ENCODE data around the gene ZNF891.

The ZNF891 gene

DNA sequence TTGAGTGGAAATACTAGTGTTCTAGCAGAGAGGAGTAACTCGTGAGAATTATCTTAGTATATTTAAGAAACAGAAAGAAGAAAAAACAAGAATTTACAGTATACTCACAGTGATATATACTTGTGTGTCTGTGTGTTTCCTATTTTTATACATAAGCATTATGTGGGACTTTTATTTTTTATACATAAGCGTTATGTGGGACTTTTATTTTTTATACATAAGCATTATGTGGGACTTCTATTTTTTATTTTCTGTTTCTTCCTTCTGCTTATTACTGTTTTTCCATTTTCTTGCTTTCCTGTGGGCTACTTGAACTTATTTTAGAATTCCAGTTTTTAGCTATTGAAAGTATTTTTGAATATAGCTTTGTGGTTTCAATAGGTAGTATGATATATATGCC is 56.2 kb downstream of the ZNF891 start:
- H3K9me3 ChIP-seq (ENCODE audit: insufficient read depth, low read length): peaks cover 25% of the 10 kb centered on the region

DNA sequence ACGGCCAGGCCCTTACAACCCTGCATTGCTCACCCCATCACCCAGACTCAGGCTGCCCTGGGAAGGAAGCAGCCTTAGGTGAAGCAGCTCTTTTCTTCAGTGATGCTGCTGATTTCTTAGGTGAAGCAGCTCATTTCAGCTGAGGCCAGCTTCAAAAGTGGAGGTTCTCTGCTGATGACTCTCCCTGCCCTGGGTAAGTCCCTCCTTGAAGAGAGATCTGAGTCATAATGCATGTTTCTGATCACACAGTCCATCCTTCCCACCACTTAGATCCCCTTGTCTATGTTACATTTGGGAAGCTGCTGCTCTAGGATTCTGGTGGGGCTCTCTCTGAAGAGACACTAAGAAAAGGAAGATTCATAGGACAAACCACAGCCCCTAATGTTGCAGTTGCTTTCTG is 66.5 kb downstream of the ZNF891 start:
- no peaks in the 10 kb centered on the region for H4K20me1 ChIP-seq (ENCODE audit: insufficient read depth, low read length)
- H3K4me1 ChIP-seq (ENCODE audit: low read length): no peaks in the 10 kb centered on the region
- H3K27me3 ChIP-seq (ENCODE audit: low read depth, low read length): no peaks in the 10 kb centered on the region
- H3K4me2 ChIP-seq (ENCODE audit: low read length): no peak overlapping the region
- H3K27ac ChIP-seq (ENCODE audit: low read length): no peak overlapping the region
- H3K9me3 ChIP-seq (ENCODE audit: insufficient read depth, low read length): peaks cover 80% of the 10 kb centered on the region
- H3K9ac ChIP-seq (ENCODE audit: low read length): no peak overlapping the region
- H3K4me3 ChIP-seq (ENCODE audit: low read length): no peak overlapping the region
- H3K36me3 ChIP-seq (replicated peaks; ENCODE audit: low read depth, low read length): peaks cover 58% of the 10 kb centered on the region
- H2AFZ ChIP-seq (ENCODE audit: low read depth, low read length): no peak overlapping the region
- TF ChIP-seq EZH2phosphoT487 (IDR thresholded peaks at IDR 0.05; ENCODE audit: low read depth): no peak
- TF ChIP-seq, protein P1, sequence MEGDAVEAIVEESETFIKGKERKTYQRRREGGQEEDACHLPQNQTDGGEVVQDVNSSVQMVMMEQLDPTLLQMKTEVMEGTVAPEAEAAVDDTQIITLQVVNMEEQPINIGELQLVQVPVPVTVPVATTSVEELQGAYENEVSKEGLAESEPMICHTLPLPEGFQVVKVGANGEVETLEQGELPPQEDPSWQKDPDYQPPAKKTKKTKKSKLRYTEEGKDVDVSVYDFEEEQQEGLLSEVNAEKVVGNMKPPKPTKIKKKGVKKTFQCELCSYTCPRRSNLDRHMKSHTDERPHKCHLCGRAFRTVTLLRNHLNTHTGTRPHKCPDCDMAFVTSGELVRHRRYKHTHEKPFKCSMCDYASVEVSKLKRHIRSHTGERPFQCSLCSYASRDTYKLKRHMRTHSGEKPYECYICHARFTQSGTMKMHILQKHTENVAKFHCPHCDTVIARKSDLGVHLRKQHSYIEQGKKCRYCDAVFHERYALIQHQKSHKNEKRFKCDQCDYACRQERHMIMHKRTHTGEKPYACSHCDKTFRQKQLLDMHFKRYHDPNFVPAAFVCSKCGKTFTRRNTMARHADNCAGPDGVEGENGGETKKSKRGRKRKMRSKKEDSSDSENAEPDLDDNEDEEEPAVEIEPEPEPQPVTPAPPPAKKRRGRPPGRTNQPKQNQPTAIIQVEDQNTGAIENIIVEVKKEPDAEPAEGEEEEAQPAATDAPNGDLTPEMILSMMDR (IDR thresholded peaks at IDR 0.05; ENCODE audit: low read depth, low read length): no peak
- no peaks in the 10 kb centered on the region for H3K79me2 ChIP-seq (ENCODE audit: low read length)

More for the DNA sequence above, 56.2 kb downstream of the ZNF891 start:
- H2AFZ ChIP-seq (ENCODE audit: low read depth, low read length): no peak overlapping the region
- no peak overlapping the region for H3K4me2 ChIP-seq (ENCODE audit: low read length)
- H3K9ac ChIP-seq (ENCODE audit: low read length): no peak overlapping the region
- no peaks in the 10 kb centered on the region for H3K36me3 ChIP-seq (replicated peaks; ENCODE audit: low read depth, low read length)
- no peaks in the 10 kb centered on the region for H3K79me2 ChIP-seq (ENCODE audit: low read length)
- no peaks in the 10 kb centered on the region for H4K20me1 ChIP-seq (ENCODE audit: insufficient read depth, low read length)
- no peak overlapping the region for H3K4me3 ChIP-seq (ENCODE audit: low read length)
- no peaks in the 10 kb centered on the region for H3K4me1 ChIP-seq (ENCODE audit: low read length)
- TF ChIP-seq, protein P1 (IDR thresholded peaks at IDR 0.05; ENCODE audit: low read depth, low read length): no peak
- no peak for TF ChIP-seq EZH2phosphoT487 (IDR thresholded peaks at IDR 0.05; ENCODE audit: low read depth)
- no peak overlapping the region for H3K27ac ChIP-seq (ENCODE audit: low read length)
- H3K27me3 ChIP-seq (ENCODE audit: low read depth, low read length): no peaks in the 10 kb centered on the region

DNA sequence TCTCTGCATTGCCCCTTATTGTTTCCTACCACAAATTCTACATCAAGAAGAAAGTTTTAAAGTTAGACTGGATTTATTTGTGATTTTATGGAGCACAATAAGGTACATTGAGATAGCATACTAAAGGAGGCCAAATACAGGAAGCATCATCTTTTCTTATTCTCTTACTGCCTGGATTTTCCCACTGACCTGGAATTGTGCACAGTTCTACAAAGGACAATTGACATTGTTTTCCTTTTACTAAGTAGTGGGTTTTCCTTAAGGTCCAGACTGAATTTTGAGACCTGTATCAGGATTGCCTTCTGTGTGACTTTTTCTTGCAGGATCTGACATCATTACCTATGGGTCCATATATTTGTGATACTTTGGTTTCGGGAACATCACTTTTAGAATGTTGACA is 68.1 kb downstream of the ZNF891 start:
- H3K79me2 ChIP-seq (ENCODE audit: low read length): no peaks in the 10 kb centered on the region

DNA sequence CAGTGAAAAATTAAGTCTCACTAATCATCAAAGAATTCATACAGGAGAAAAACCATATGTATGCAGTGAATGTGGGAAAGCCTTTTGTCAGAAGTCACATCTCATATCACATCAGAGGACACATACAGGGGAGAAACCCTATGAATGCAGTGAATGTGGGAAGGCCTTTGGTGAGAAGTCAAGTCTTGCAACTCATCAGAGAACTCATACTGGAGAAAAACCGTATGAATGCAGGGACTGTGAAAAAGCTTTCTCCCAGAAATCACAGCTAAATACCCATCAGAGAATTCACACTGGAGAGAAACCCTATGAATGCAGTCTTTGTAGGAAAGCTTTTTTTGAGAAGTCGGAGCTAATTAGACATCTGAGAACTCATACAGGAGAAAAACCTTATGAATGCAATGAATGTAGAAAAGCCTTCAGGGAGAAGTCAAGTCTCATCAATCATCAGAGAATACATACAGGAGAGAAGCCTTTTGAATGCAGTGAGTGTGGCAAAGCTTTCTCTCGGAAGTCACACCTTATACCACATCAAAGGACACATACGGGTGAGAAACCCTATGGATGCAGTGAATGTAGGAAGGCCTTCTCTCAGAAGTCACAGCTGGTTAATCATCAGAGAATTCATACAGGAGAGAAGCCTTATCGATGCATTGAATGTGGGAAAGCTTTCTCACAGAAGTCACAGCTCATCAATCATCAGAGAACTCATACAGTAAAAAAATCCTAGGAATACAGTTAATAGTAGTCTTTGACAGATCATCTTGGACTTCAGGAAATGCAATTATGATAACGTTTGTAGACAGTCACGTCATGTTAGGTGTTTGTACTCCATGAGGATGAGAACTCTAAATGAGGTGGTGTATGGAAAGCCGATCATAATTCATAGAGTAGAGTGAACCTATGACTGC is 71.6 kb downstream of the ZNF891 start:
- Histone ChIP-seq H3K27me3 (ENCODE audit: low read depth, low read length) (no peaks in the 10 kb centered on the region), H4K20me1 (ENCODE audit: insufficient read depth, low read length) (no peaks in the 10 kb centered on the region), H3K4me1 (ENCODE audit: low read length) (no peaks in the 10 kb centered on the region), H3K36me3 (replicated peaks; ENCODE audit: low read depth, low read length) (peaks cover 90% of the 10 kb centered on the region), H3K27ac (ENCODE audit: low read length) (no peak overlapping the region), H3K4me3 (ENCODE audit: low read length) (no peak overlapping the region), H3K9me3 (ENCODE audit: insufficient read depth, low read length) (peaks cover 84% of the 10 kb centered on the region), H3K9ac (ENCODE audit: low read length) (no peak overlapping the region), H2AFZ (ENCODE audit: low read depth, low read length) (no peak overlapping the region), H3K4me2 (ENCODE audit: low read length) (no peak overlapping the region), H3K79me2 (ENCODE audit: low read length) (no peaks in the 10 kb centered on the region)
- no peak for TF ChIP-seq EZH2phosphoT487 (IDR thresholded peaks at IDR 0.05; ENCODE audit: low read depth)
- TF ChIP-seq, protein P1 (IDR thresholded peaks at IDR 0.05; ENCODE audit: low read depth, low read length): no peak

More for the DNA sequence above, 68.1 kb downstream of the ZNF891 start:
- Histone ChIP-seq H3K9ac (ENCODE audit: low read length) (no peak overlapping the region), H3K4me1 (ENCODE audit: low read length) (no peaks in the 10 kb centered on the region), H3K4me2 (ENCODE audit: low read length) (no peak overlapping the region), H3K27me3 (ENCODE audit: low read depth, low read length) (no peaks in the 10 kb centered on the region), H3K4me3 (ENCODE audit: low read length) (no peak overlapping the region), H4K20me1 (ENCODE audit: insufficient read depth, low read length) (no peaks in the 10 kb centered on the region), H2AFZ (ENCODE audit: low read depth, low read length) (no peak overlapping the region), H3K36me3 (replicated peaks; ENCODE audit: low read depth, low read length) (peaks cover 74% of the 10 kb centered on the region), H3K9me3 (ENCODE audit: insufficient read depth, low read length) (peaks cover 91% of the 10 kb centered on the region), H3K27ac (ENCODE audit: low read length) (no peak overlapping the region)
- TF ChIP-seq, protein P1 (IDR thresholded peaks at IDR 0.05; ENCODE audit: low read depth, low read length): no peak
- TF ChIP-seq EZH2phosphoT487 (IDR thresholded peaks at IDR 0.05; ENCODE audit: low read depth): no peak
